Measurements from ENCODE around the gene EREG. TPM values are rescaled to one million over a fixed set of nuclear protein-coding genes. Genes with fewer than 3 reads are reported as not detected.

Gene EREG
- total RNA-seq, 1 experiment from 2014 or later: not detected

- Histone ChIP-seq H3K9ac (ENCODE audit: extremely low read depth, insufficient read length, low read length) (no peak overlapping the region), H2BK15ac (ENCODE audit: low read depth, low read length) (no peak overlapping the region), H2AK5ac (ENCODE audit: insufficient read length, low read length) (no peak overlapping the region), H3K9me3 (ENCODE audit: control insufficient read depth, low read depth, low read length) (no peaks in the 10 kb centered on the region), H2BK5ac (ENCODE audit: insufficient read length, low read length) (no peak overlapping the region), H3K18ac (ENCODE audit: insufficient read length, low read depth, low read length) (no peak overlapping the region), H2AFZ (ENCODE audit: low read length) (no peak overlapping the region), H2BK120ac (ENCODE audit: low read depth, low read length, poor library complexity, severe bottlenecking) (no peak overlapping the region), H4K20me1 (ENCODE audit: control insufficient read depth, insufficient read depth, insufficient read length) (no peaks in the 10 kb centered on the region), H2BK20ac (ENCODE audit: low read depth, low read length, poor library complexity, severe bottlenecking) (no peak overlapping the region), H3K27ac (ENCODE audit: insufficient read length, low read depth, low read length) (no peak overlapping the region), H4K5ac (ENCODE audit: insufficient read length, low read depth, low read length) (no peak overlapping the region), H3K4me1 (ENCODE audit: insufficient read depth, low read length) (no peaks in the 10 kb centered on the region), H3K79me1 (ENCODE audit: insufficient read depth, low read depth, low read length, poor library complexity, severe bottlenecking) (no peaks in the 10 kb centered on the region), H3K4me2 (ENCODE audit: insufficient read depth, insufficient read length, low read length) (no peak overlapping the region), H4K8ac (replicated peaks; ENCODE audit: insufficient read length, low read depth, low read length) (no peak overlapping the region), H3K79me2 (ENCODE audit: insufficient read depth, low read length) (no peaks in the 10 kb centered on the region), H3K4ac (ENCODE audit: low read depth, low read length) (no peak overlapping the region), H3K23me2 (ENCODE audit: insufficient read length, low read depth, low read length, poor library complexity, severe bottlenecking) (no peaks in the 10 kb centered on the region), H3K23ac (ENCODE audit: insufficient read length, low read depth, low read length) (no peak overlapping the region), H3K14ac (ENCODE audit: insufficient read depth, low read length) (no peak overlapping the region), H3T11ph (ENCODE audit: low read length) (no peak overlapping the region), H2BK12ac (ENCODE audit: insufficient read length, low read depth, low read length) (no peak overlapping the region), H3K56ac (ENCODE audit: insufficient read length, low read depth, low read length) (no peak overlapping the region), H4K91ac (ENCODE audit: insufficient read length, low read depth, low read length) (no peak overlapping the region), H3K27me3 (ENCODE audit: insufficient read depth, low read length) (no peaks in the 10 kb centered on the region)
- H3K27ac Mint-ChIP-seq: no peak overlapping the region
- H3K4me3 Mint-ChIP-seq: no peak overlapping the region
- H3K36me3 Mint-ChIP-seq (ENCODE audit: insufficient read depth in 1 of 3, low read depth in 3 of 3): no peaks in the 10 kb centered on the region
- no peak for DNase-seq
- H3K4me1 Mint-ChIP-seq: no peaks in the 10 kb centered on the region
- WGBS (ENCODE audit: extremely low coverage, insufficient read length, low lambda C conversion rate): no CpG with 5 or more reads among the region's 2 CpGs
- no peaks in the 10 kb centered on the region for H3K9me3 Mint-ChIP-seq
- TF ChIP-seq CTCF (conservative IDR thresholded peaks at IDR 0.05): no peak
- no peaks in the 10 kb centered on the region for H3K27me3 Mint-ChIP-seq (ENCODE audit: low read depth)
Observed at GRCh38 chr4:74391890-74392475, 27.0 kb downstream of the EREG start.
